K562 (cell line): ENCODE results near the gene PLCB1. TPM values are rescaled to one million over a fixed set of nuclear protein-coding genes. Genes with fewer than 3 reads are reported as not detected.

Source experiments
- ARNT ChIP-seq, 2 experiments: fragments of 450-650 bp; IDR thresholded peaks; 2 replicates each; pipeline ENCODE4 v1.6.1; 2016; ENCODE audit warnings: mild to moderate bottlenecking in 1 of 2
- FOXO4 ChIP-seq: fragments of 450-650 bp; formaldehyde crosslinking; IDR thresholded peaks from 2 replicates; pipeline ENCODE4 v1.4.0; 2020; ENCODE audit warnings: mild to moderate bottlenecking, moderate library complexity
- GABPB2 ChIP-seq: fragments of 250-450 bp; sonication (Bioruptor Pico); conservative IDR thresholded peaks from 2 replicates; pipeline ENCODE4 v1.5.1; 2021; ENCODE audit warnings: mild to moderate bottlenecking
- GMEB1 ChIP-seq: fragments of 250-450 bp; sonication (Bioruptor Pico); IDR thresholded peaks from 2 replicates; pipeline ENCODE4 v1.4.0; 2020; ENCODE audit warnings: mild to moderate bottlenecking
- HNRNPH1 ChIP-seq: fragments of 200-400 bp; formaldehyde crosslinking; optimal IDR thresholded peaks from 2 replicates; pipeline ENCODE3; 2017; ENCODE audit warnings: low read depth, mild to moderate bottlenecking, low read length, moderate library complexity
- NFRKB ChIP-seq: fragments of 450-650 bp; IDR thresholded peaks from 2 replicates; pipeline ENCODE4 v1.6.1; 2016; ENCODE audit warnings: low read depth
- NFXL1 ChIP-seq: fragments of 450-650 bp; formaldehyde crosslinking; IDR thresholded peaks from 2 replicates; pipeline ENCODE4 v1.4.0; 2021; ENCODE audit warnings: mild to moderate bottlenecking
- POLR2AphosphoS5 ChIP-seq: IDR thresholded peaks from 2 replicates; pipeline ENCODE4 v1.6.1; 2011; ENCODE audit warnings: mild to moderate bottlenecking, low read depth, low read length, moderate library complexity; ENCODE audit not compliant: control insufficient read depth, insufficient read depth
- RFX1 ChIP-seq: fragments of 450-650 bp; IDR thresholded peaks from 2 replicates; pipeline ENCODE4 v1.6.1; 2016; ENCODE audit warnings: mild to moderate bottlenecking, moderate library complexity
- SMARCE1 ChIP-seq: fragments of 450-650 bp; IDR thresholded peaks from 2 replicates; pipeline ENCODE4 v1.7.1; 2016; ENCODE audit warnings: mild to moderate bottlenecking
- ZNF589 ChIP-seq: fragments of 200-800 bp; sonication (Bioruptor generic); IDR thresholded peaks from 2 replicates; pipeline ENCODE4 v1.6.1; 2016; ENCODE audit warnings: low read depth, missing genetic modification characterization, missing compliant biosample characterization
- ZNF764 ChIP-seq: fragments of 250-450 bp; sonication (Bioruptor Pico); IDR thresholded peaks from 2 replicates; pipeline ENCODE4 v1.4.0; 2020; ENCODE audit warnings: low read depth, mild to moderate bottlenecking, moderate library complexity
- polyA plus RNA-seq, 8 experiments: library from polyadenylated mRNA; depleted of rRNA in 4 of 8; stranded (reverse) in 5 of 8; unstranded in 3 of 8; fragments of >200 nt; fragmentation: Nextera tagmentation in 2 of 8; fragmentation: Illumina TruSeq in 1 of 8; extraction: Ambion mirVana in 2 of 8; extraction: Trizol in 1 of 8; gene quantifications; 2 replicates each; pipeline versions ENCODE4 v1.2.1 to v1.2.3, GENCODE V29; 2011 to 2014; ENCODE audit warnings: inconsistent platforms in 1 of 8, missing spikeins in 1 of 8
- total RNA-seq, 7 experiments: library from RNA; depleted of rRNA in 6 of 7; stranded (reverse); fragments of >200 nt in 6 of 7; fragmentation: Illumina TruSeq in 2 of 7; extraction: Trizol in 2 of 7; gene quantifications; 2 replicates each; pipeline versions ENCODE4 v1.2.1 to v1.2.3, GENCODE V29; 2011 to 2021; ENCODE audit warnings: low replicate concordance in 1 of 7
- TF ChIP-seq, protein P1 (sequence below), 2 experiments: fragments of 450-650 bp; formaldehyde crosslinking in 1 of 2; IDR thresholded peaks; 2 replicates each; pipeline versions ENCODE4 v1.4.0 to v1.6.1; 2014 to 2020; ENCODE audit warnings: mild to moderate bottlenecking in 2 of 2, borderline replicate concordance in 1 of 2, low read depth in 1 of 2
- TF ChIP-seq, protein P2 (sequence below): fragments of 250-450 bp; sonication (Bioruptor Pico); IDR thresholded peaks from 2 replicates; pipeline ENCODE4 v1.5.0; 2021

Gene PLCB1
- total and polyA plus RNA-seq, 9 of the 15 experiments (the other 6 are each of a cell fraction or from before 2014, with no cell fraction given): 0.34 to 3.1 (median 1.3) TPM

DNA sequence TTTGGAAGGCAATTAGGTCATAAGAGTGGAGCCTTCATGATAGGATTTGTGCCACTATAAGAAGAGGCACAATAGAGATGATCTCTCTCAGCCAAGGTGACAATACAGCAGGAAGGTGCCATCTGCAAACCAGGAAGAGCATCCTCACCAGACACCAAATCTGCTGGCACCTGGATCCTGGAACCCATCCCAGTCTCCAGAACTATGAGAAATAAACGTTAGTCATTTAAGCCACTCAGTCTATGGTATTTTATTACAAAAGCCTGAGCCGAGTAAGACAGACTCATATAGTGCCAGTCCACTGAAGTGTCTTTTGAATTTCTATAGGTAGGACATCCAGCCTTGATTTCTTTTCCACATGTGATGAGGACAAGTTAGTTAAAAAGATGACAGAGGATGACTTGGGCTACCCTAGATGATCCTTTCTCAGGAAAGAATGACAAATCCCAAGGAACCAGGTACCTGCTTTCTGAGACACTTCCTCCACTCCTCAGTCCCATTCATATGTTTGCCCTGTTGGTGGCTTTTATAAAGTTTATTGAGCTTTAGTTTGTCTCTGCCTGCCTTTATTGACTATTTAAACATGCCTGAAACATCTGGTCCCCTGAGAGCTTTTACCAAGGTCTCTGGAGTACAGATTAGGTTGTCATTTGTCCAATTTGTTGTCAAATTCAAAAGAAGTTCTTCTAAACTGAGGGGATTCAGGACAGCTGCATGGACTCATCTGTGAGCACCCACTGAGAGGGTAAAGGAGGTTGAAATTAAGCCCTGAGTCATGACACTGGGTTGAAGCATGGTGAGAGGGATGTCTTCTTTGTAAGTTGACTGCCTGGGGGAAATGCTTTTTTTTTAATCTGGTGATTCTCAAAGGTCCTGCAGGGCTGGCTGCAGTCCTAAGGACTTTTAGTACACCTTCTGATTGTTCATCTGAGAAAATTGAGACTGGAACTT lies 771.9 kb downstream of the PLCB1 start (continued):
- TF ChIP-seq, protein P1, sequence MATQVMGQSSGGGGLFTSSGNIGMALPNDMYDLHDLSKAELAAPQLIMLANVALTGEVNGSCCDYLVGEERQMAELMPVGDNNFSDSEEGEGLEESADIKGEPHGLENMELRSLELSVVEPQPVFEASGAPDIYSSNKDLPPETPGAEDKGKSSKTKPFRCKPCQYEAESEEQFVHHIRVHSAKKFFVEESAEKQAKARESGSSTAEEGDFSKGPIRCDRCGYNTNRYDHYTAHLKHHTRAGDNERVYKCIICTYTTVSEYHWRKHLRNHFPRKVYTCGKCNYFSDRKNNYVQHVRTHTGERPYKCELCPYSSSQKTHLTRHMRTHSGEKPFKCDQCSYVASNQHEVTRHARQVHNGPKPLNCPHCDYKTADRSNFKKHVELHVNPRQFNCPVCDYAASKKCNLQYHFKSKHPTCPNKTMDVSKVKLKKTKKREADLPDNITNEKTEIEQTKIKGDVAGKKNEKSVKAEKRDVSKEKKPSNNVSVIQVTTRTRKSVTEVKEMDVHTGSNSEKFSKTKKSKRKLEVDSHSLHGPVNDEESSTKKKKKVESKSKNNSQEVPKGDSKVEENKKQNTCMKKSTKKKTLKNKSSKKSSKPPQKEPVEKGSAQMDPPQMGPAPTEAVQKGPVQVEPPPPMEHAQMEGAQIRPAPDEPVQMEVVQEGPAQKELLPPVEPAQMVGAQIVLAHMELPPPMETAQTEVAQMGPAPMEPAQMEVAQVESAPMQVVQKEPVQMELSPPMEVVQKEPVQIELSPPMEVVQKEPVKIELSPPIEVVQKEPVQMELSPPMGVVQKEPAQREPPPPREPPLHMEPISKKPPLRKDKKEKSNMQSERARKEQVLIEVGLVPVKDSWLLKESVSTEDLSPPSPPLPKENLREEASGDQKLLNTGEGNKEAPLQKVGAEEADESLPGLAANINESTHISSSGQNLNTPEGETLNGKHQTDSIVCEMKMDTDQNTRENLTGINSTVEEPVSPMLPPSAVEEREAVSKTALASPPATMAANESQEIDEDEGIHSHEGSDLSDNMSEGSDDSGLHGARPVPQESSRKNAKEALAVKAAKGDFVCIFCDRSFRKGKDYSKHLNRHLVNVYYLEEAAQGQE (IDR thresholded peaks at IDR 0.05; ENCODE audit: borderline replicate concordance): no peak
- TF ChIP-seq, protein P1 (CRISPR knock-in tag; IDR thresholded peaks at IDR 0.05; ENCODE audit: low read depth): no peak
- TF ChIP-seq ZNF589 (CRISPR knock-in tag) (no peak), SMARCE1 (no peak), GABPB2 (CRISPR knock-in tag) (no peak), GMEB1 (no peak), RFX1 (no peak), NFRKB (no peak), POLR2AphosphoS5 (no peak), FOXO4 (CRISPR knock-in tag) (no peak), ARNT (IDR thresholded peaks at IDR 0.05) (no peak), ZNF764 (CRISPR knock-in tag) (no peak), NFXL1 (CRISPR knock-in tag) (no peak), HNRNPH1 (no peak)
- TF ChIP-seq, protein P2, sequence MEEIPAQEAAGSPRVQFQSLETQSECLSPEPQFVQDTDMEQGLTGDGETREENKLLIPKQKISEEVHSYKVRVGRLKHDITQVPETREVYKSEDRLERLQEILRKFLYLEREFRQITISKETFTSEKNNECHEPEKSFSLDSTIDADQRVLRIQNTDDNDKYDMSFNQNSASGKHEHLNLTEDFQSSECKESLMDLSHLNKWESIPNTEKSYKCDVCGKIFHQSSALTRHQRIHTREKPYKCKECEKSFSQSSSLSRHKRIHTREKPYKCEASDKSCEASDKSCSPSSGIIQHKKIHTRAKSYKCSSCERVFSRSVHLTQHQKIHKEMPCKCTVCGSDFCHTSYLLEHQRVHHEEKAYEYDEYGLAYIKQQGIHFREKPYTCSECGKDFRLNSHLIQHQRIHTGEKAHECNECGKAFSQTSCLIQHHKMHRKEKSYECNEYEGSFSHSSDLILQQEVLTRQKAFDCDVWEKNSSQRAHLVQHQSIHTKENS (CRISPR knock-in tag): no peak
